ENCODE results near the gene ARVCF.

The ARVCF gene

GRCh38 chr22:19961868-19962245 lies 54.8 kb downstream of the ARVCF start:
- no peak for DNase-seq (ENCODE audit: low spot score)

- DNase-seq (ENCODE audit: low spot score), result no peak
Observed at GRCh38 chr22:19961201-19961580, 55.4 kb downstream of the ARVCF start.

GRCh38 chr22:19960491-19961200 lies 56.0 kb downstream of the ARVCF start:
- DNase-seq (ENCODE audit: low spot score), result no peak

GRCh38 chr22:19959587-19960490 lies 56.8 kb downstream of the ARVCF start:
- no peak for DNase-seq (ENCODE audit: low spot score)

- peak; percentile 94 for DNase-seq (ENCODE audit: low spot score)
Observed at GRCh38 chr22:19959043-19959586, 57.5 kb downstream of the ARVCF start.

- DNase-seq (ENCODE audit: low spot score), result no peak
Observed at GRCh38 chr22:19958083-19959042, 58.3 kb downstream of the ARVCF start.

- DNase-seq (ENCODE audit: low spot score), result peak; percentile 8
Observed at GRCh38 chr22:19957445-19957844, 59.2 kb downstream of the ARVCF start.

GRCh38 chr22:19955241-19956128 lies 61.1 kb downstream of the ARVCF start:
- DNase-seq (ENCODE audit: low spot score), result no peak

- DNase-seq (ENCODE audit: low spot score), result no peak
Observed at GRCh38 chr22:19951346-19951745, 65.3 kb downstream of the ARVCF start.

- DNase-seq (ENCODE audit: low spot score), result no peak
Observed at GRCh38 chr22:19948057-19948760, 68.4 kb downstream of the ARVCF start.

GRCh38 chr22:19943082-19944026 lies 73.3 kb downstream of the ARVCF start:
- DNase-seq (ENCODE audit: low spot score), result no peak

- peak; percentile 31 for DNase-seq (ENCODE audit: low spot score)
Observed at GRCh38 chr22:19942157-19943081, 74.2 kb downstream of the ARVCF start.

- peak; percentile 90 for DNase-seq (ENCODE audit: low spot score)
Observed at GRCh38 chr22:19941365-19942082, 75.1 kb downstream of the ARVCF start, which contains the start of the genes COMT and TXNRD2. Gene COMT (plus strand): TSS chr22:19941772. CDS start chr22:19962527, 20,755 bp downstream. Gene TXNRD2 (minus strand): TSS chr22:19941818. CDS start chr22:19941803, 15 bp downstream.

GRCh38 chr22:19940536-19941364 lies 75.9 kb downstream of the ARVCF start:
- DNase-seq (ENCODE audit: low spot score), result no peak

GRCh38 chr22:19937616-19938473 lies 78.8 kb downstream of the ARVCF start:
- no peak for DNase-seq (ENCODE audit: low spot score)
